SU-DHL-6 (cell line): ENCODE measurements around the gene TSPAN31.

Experiments used
- H2AFZ ChIP-seq: fragments of 200-600 bp; sonication (generic); 2 replicates; pipeline ENCODE4 v1.6.1; 2014; ENCODE audit warnings: low read depth, mild to moderate bottlenecking, moderate library complexity, mixed read lengths, antibody characterized with exemption, low read length; ENCODE audit not compliant: severe bottlenecking
- H3F3A ChIP-seq: fragments of 200-600 bp; shearing (Covaris generic); 2 replicates; pipeline ENCODE4 v1.6.0; 2016; ENCODE audit warnings: antibody characterized with exemption, mild to moderate bottlenecking; ENCODE audit not compliant: insufficient read depth
- H3K27ac ChIP-seq: fragments of 200-600 bp; sonication (generic); 2 replicates; pipeline ENCODE4 v1.5.1; 2016; ENCODE audit warnings: low read depth, mild to moderate bottlenecking, low read length, moderate library complexity, mixed read lengths
- H3K27me3 ChIP-seq: fragments of 200-600 bp; sonication (generic), shearing (Covaris generic); 2 replicates; pipeline ENCODE4 v1.6.0; 2014; ENCODE audit warnings: mild to moderate bottlenecking, low read length
- H3K36me3 ChIP-seq: fragments of 200-600 bp; sonication (generic); 2 replicates; pipeline ENCODE4 v1.6.1; 2014; ENCODE audit warnings: mild to moderate bottlenecking, low read length, mixed read lengths
- H3K4me2 ChIP-seq: fragments of 300-600, 200-600 bp; shearing (Covaris generic), sonication (generic); 2 replicates; pipeline ENCODE4 v1.6.0; 2014; ENCODE audit warnings: low read length, low read depth, mild to moderate bottlenecking; ENCODE audit not compliant: poor library complexity, severe bottlenecking
- H3K4me3 ChIP-seq: fragments of 200-600 bp; sonication (generic); 2 replicates; pipeline ENCODE4 v1.5.1; 2014; ENCODE audit warnings: antibody characterized with exemption, low read length, mild to moderate bottlenecking, mixed read lengths; ENCODE audit not compliant: insufficient read depth, poor library complexity, severe bottlenecking
- H3K79me2 ChIP-seq: fragments of 200-600 bp; sonication (generic); 2 replicates; pipeline ENCODE4 v1.6.1; 2014; ENCODE audit warnings: mild to moderate bottlenecking, low read length, moderate library complexity; ENCODE audit not compliant: insufficient read depth
- H3K9ac ChIP-seq: fragments of 200-600 bp; sonication (generic); 2 replicates; pipeline ENCODE4 v1.7.0; 2014; ENCODE audit warnings: mild to moderate bottlenecking, low read length
- H3K9me2 ChIP-seq: fragments of 200-600 bp; sonication (generic); replicated peaks from 2 replicates; pipeline ENCODE4 v1.6.1; 2014; ENCODE audit warnings: low read length; ENCODE audit not compliant: insufficient read depth
- H3K9me3 ChIP-seq: fragments of 200-600 bp; sonication (generic); 2 replicates; pipeline ENCODE4 v1.6.1; 2014; ENCODE audit warnings: low read length, mixed read lengths; ENCODE audit not compliant: insufficient read depth
- H4K20me1 ChIP-seq: fragments of 200-600 bp; sonication (generic); 2 replicates; pipeline ENCODE4 v1.6.1; 2014; ENCODE audit warnings: low read depth, mild to moderate bottlenecking, antibody characterized with exemption, low read length, moderate library complexity, mixed read lengths
- EZH2phosphoT487 ChIP-seq: fragments of 200-600 bp; sonication (generic), shearing (Covaris generic); conservative IDR thresholded peaks from 2 replicates; pipeline ENCODE4 v1.6.1; 2018; ENCODE audit warnings: mild to moderate bottlenecking, antibody characterized with exemption, low read length, moderate library complexity, mixed read lengths
- TF ChIP-seq, protein P1 (sequence below): fragments of 200-600 bp; sonication (generic); IDR thresholded peaks from one replicate; pipeline ENCODE4 v1.5.1; 2017; ENCODE audit warnings: antibody characterized with exemption, mild to moderate bottlenecking, low read length, moderate library complexity; ENCODE audit not compliant: insufficient read depth, poor library complexity, severe bottlenecking

Gene TSPAN31

DNA sequence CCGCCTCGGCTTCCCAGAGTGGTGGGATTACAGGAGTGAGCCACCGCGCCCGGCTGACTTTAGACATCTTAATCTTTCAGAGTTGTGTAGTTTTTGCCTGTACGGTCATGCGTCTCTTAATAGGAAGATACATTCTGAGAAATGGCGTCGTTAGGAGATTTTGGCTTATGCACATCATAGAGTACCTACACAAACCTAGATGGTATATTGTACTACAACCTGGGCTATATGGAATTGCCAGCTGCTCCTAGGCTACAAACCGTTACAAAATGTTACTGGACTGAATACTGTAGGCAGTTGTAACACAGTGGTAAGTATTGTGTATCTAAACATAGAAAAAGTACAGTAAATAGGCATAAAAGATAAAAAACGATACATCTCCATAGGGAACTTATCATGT lies 39.0 kb downstream of the TSPAN31 start:
- H3K9ac ChIP-seq, result no peak overlapping the region
- no peaks in the 10 kb centered on the region for H3F3A ChIP-seq
- H3K9me3 ChIP-seq, result no peaks in the 10 kb centered on the region
- H3K79me2 ChIP-seq, result peaks cover 16% of the 10 kb centered on the region
- H4K20me1 ChIP-seq, result no peaks in the 10 kb centered on the region
- peak overlapping the region; percentile 91 for H3K4me2 ChIP-seq
- H3K4me3 ChIP-seq, result no peak overlapping the region
- no peak overlapping the region for H3K27ac ChIP-seq
- H2AFZ ChIP-seq, result no peak overlapping the region
- TF ChIP-seq, protein P1, sequence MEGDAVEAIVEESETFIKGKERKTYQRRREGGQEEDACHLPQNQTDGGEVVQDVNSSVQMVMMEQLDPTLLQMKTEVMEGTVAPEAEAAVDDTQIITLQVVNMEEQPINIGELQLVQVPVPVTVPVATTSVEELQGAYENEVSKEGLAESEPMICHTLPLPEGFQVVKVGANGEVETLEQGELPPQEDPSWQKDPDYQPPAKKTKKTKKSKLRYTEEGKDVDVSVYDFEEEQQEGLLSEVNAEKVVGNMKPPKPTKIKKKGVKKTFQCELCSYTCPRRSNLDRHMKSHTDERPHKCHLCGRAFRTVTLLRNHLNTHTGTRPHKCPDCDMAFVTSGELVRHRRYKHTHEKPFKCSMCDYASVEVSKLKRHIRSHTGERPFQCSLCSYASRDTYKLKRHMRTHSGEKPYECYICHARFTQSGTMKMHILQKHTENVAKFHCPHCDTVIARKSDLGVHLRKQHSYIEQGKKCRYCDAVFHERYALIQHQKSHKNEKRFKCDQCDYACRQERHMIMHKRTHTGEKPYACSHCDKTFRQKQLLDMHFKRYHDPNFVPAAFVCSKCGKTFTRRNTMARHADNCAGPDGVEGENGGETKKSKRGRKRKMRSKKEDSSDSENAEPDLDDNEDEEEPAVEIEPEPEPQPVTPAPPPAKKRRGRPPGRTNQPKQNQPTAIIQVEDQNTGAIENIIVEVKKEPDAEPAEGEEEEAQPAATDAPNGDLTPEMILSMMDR, result no peak
- no peak for TF ChIP-seq EZH2phosphoT487
- peaks cover 22% of the 10 kb centered on the region; the same call in 1 of the 2 replicates for H3K36me3 ChIP-seq
- H3K9me2 ChIP-seq, result no peaks in the 10 kb centered on the region
- H3K27me3 ChIP-seq, result no peaks in the 10 kb centered on the region

DNA sequence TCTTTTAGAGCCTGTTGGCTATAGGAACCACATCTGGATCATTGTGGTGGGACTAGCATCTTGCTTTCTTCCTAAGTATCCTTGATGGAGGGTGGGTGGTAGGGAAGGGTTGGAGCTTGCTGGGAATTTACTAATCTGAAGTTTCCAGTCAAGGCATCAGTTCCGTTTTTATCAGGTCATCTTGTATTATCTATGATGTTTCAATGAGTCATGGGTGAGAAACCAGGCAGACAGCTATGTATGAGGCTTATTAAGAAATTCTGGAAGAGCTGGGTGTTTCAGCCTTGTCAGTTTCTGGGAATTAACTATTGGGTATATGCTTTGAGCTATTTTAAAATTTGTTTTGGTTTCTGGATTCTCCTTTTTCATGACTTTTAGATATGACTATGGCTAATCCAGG lies 49.1 kb downstream of the TSPAN31 start:
- Histone ChIP-seq H2AFZ (no peak overlapping the region), H3K79me2 (no peaks in the 10 kb centered on the region), H3K27ac (no peak overlapping the region), H3K4me3 (no peak overlapping the region), H3K27me3 (no peaks in the 10 kb centered on the region), H3K36me3 (peaks cover 26% of the 10 kb centered on the region; the same call in 1 of the 2 replicates), H4K20me1 (no peaks in the 10 kb centered on the region), H3K9me2 (no peaks in the 10 kb centered on the region), H3K4me2 (no peak overlapping the region), H3K9me3 (no peaks in the 10 kb centered on the region), H3K9ac (no peak overlapping the region), H3F3A (peaks cover 5% of the 10 kb centered on the region; the same call in 1 of the 2 replicates)
- TF ChIP-seq EZH2phosphoT487, result no peak
- TF ChIP-seq, protein P1, result no peak

DNA sequence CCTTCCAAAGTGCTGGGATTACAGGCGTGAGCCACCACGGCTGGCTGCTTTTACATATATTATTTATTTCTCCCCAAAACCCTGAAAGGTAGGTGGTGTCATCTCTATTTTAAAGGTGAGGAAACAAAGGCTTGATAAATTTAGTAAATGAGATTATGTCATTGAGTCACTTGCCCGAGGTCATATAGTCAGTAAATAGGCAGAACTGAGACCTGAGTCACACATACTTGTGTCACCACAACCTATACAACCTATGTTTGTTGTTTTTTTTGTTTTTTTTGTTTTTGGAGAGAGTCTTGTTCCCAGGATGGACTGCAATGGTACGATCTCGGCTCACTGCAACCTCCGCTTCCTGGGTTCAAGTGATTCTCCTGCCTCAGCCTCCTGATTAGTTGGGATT lies 50.5 kb downstream of the TSPAN31 start:
- no peak overlapping the region for H2AFZ ChIP-seq
- no peak for TF ChIP-seq EZH2phosphoT487
- TF ChIP-seq, protein P1, result no peak
- no peak overlapping the region for H3K4me2 ChIP-seq
- H3K9me2 ChIP-seq, result no peaks in the 10 kb centered on the region
- H3K27ac ChIP-seq, result no peak overlapping the region
- no peaks in the 10 kb centered on the region for H3K9me3 ChIP-seq
- no peaks in the 10 kb centered on the region for H3K27me3 ChIP-seq
- H4K20me1 ChIP-seq, result no peaks in the 10 kb centered on the region
- H3K9ac ChIP-seq, result no peak overlapping the region
- H3K4me3 ChIP-seq, result no peak overlapping the region
- peaks cover 5% of the 10 kb centered on the region; the same call in 1 of the 2 replicates for H3F3A ChIP-seq
- H3K79me2 ChIP-seq, result no peaks in the 10 kb centered on the region
- H3K36me3 ChIP-seq, result peaks cover 26% of the 10 kb centered on the region; the same call in 1 of the 2 replicates

DNA sequence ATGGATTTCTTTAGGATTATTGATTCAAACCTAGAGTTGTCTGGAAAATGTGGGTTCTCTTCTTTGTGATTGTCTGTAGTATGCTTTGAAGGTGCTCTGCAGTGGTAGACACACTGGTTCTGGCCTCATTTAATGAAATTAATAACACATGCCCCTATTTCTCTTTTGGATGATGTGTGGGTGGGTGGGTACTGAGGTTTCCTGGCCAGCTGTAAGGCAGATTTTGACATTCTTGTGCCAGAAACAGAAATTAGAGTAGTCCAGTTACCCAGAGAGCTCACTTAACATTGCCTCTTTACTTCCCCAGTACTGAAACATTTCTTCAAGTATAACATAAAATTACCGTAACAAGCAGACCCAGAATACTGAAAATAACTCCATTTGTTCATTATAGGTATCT lies 52.2 kb downstream of the TSPAN31 start:
- H3K36me3 ChIP-seq, result peaks cover 20% of the 10 kb centered on the region; the same call in 1 of the 2 replicates
- 0 out of 2 replicates have a peak, but pooled peaks cover 5% of the 10 kb centered on the region for H3F3A ChIP-seq
- no peaks in the 10 kb centered on the region for H3K79me2 ChIP-seq
- H4K20me1 ChIP-seq, result no peaks in the 10 kb centered on the region
- no peak overlapping the region for H3K4me2 ChIP-seq
- H3K27ac ChIP-seq, result no peak overlapping the region
- TF ChIP-seq, protein P1, result no peak
- no peak for TF ChIP-seq EZH2phosphoT487
- H3K4me3 ChIP-seq, result no peak overlapping the region
- H3K27me3 ChIP-seq, result no peaks in the 10 kb centered on the region
- H3K9me3 ChIP-seq, result no peaks in the 10 kb centered on the region
- no peaks in the 10 kb centered on the region for H3K9me2 ChIP-seq
- no peak overlapping the region for H2AFZ ChIP-seq
- H3K9ac ChIP-seq, result no peak overlapping the region
